Posterior cingulate gyrus (tissue), 11 donors: ENCODE data around the gene CAMK2D.

ENCODE experiments used
- DNase-seq, 10 donors: peaks; one replicate each; pipeline versions ENCODE4 v3.0.0 to v3.0.0-alpha.2; 2020 to 2021; ENCODE audit warnings: mixed read lengths in 3 of 10
- intact Hi-C: fragments of 100-400 bp; cut with DNase I; formaldehyde crosslinking; loops from one replicate; pipeline ENCODE4 v1.15.1; 2023

Gene CAMK2D

GRCh38 chr4:113645288-113645687 lies 116.2 kb downstream of the CAMK2D start:
- intact Hi-C loops = no loop called here
- DNase-seq = no peak

- no peak for DNase-seq
- intact Hi-C loops = no loop called here
Observed at GRCh38 chr4:113644398-113644797, 117.1 kb downstream of the CAMK2D start.

GRCh38 chr4:113643505-113643904 lies 118.0 kb downstream of the CAMK2D start:
- no peak for DNase-seq
- intact Hi-C loops = no loop called here

GRCh38 chr4:113641025-113641431 lies 120.5 kb downstream of the CAMK2D start:
- intact Hi-C loops = no loop called here
- DNase-seq = no peak

GRCh38 chr4:113639326-113639725 lies 122.2 kb downstream of the CAMK2D start:
- intact Hi-C loops = no loop called here
- DNase-seq = peak in 2 of 10 donors; percentile 18 to 24

GRCh38 chr4:113638562-113638832 lies 123.0 kb downstream of the CAMK2D start:
- intact Hi-C loops = no loop called here

GRCh38 chr4:113637823-113638561 lies 123.5 kb downstream of the CAMK2D start:
- intact Hi-C loops = no loop called here
- DNase-seq = no peak

More at GRCh38 chr4:113638562-113638832, 123.0 kb downstream of the CAMK2D start:
- no peak for DNase-seq

GRCh38 chr4:113637363-113637762 lies 124.2 kb downstream of the CAMK2D start:
- intact Hi-C loops = no loop called here
- DNase-seq = no peak

- DNase-seq = no peak
- intact Hi-C loops = no loop called here
Observed at GRCh38 chr4:113636877-113637276, 124.7 kb downstream of the CAMK2D start.

- intact Hi-C loops = no loop called here
- DNase-seq = no peak
Observed at GRCh38 chr4:113636438-113636818, 125.1 kb downstream of the CAMK2D start.

- DNase-seq = no peak
- intact Hi-C loops = no loop called here
Observed at GRCh38 chr4:113635739-113636437, 125.7 kb downstream of the CAMK2D start.

GRCh38 chr4:113634081-113634969 lies 127.2 kb downstream of the CAMK2D start:
- no peak for DNase-seq

GRCh38 chr4:113633467-113633866 lies 128.1 kb downstream of the CAMK2D start:
- DNase-seq = no peak
- intact Hi-C loops = no loop called here

More at GRCh38 chr4:113634081-113634969, 127.2 kb downstream of the CAMK2D start:
- intact Hi-C loops = no loop called here

GRCh38 chr4:113628711-113629110 lies 132.8 kb downstream of the CAMK2D start:
- intact Hi-C loops = no loop called here
- DNase-seq = no peak

- no peak for DNase-seq
- intact Hi-C loops = no loop called here
Observed at GRCh38 chr4:113627321-113627720, 134.2 kb downstream of the CAMK2D start.

GRCh38 chr4:113625902-113626301 lies 135.6 kb downstream of the CAMK2D start:
- intact Hi-C loops = no loop called here
- DNase-seq = no peak

GRCh38 chr4:113623274-113623894 lies 138.2 kb downstream of the CAMK2D start:
- intact Hi-C loops = no loop called here
- no peak for DNase-seq

- intact Hi-C loops = no loop called here
- no peak for DNase-seq
Observed at GRCh38 chr4:113621633-113622032, 139.9 kb downstream of the CAMK2D start.

GRCh38 chr4:113620032-113620431 lies 141.5 kb downstream of the CAMK2D start:
- DNase-seq = no peak
- intact Hi-C loops = no loop called here

- intact Hi-C loops = no loop called here
- no peak for DNase-seq
Observed at GRCh38 chr4:113619526-113619925, 142.0 kb downstream of the CAMK2D start.

GRCh38 chr4:113618205-113618604 lies 143.3 kb downstream of the CAMK2D start:
- no peak for DNase-seq
- intact Hi-C loops = no loop called here
